ENCODE data around the gene GLG1.
"Not testable (repeated sequence)": the region's sequence is repeated elsewhere in the genome, so short reads cannot be mapped to it uniquely, and the experiment has no call there.

The GLG1 gene

GRCh38 chr16:74562117-74562516 lies 44.8 kb downstream of the GLG1 start:
- TF ChIP-seq JUND (IDR thresholded peaks at IDR 0.05; ENCODE audit: low read depth), result no peak
- DNase-seq (ENCODE audit: low read depth in 1 of 2, low spot score in 1 of 2), result no peak
- in situ Hi-C loops (cut with HindIII; ENCODE audit: low pct_unique_long_range_greater_than_20kb, low sequenced_read_pairs), result no loop called here

GRCh38 chr16:74561626-74562025 lies 45.3 kb downstream of the GLG1 start:
- DNase-seq (ENCODE audit: low read depth in 1 of 2, low spot score in 1 of 2), result no peak
- TF ChIP-seq JUND (IDR thresholded peaks at IDR 0.05; ENCODE audit: low read depth), result no peak
- in situ Hi-C loops (cut with HindIII; ENCODE audit: low pct_unique_long_range_greater_than_20kb, low sequenced_read_pairs), result no loop called here

- DNase-seq (ENCODE audit: low read depth in 1 of 2, low spot score in 1 of 2), result no peak
- in situ Hi-C loops (cut with HindIII; ENCODE audit: low pct_unique_long_range_greater_than_20kb, low sequenced_read_pairs), result no loop called here
- TF ChIP-seq JUND (IDR thresholded peaks at IDR 0.05; ENCODE audit: low read depth), result no peak
Observed at GRCh38 chr16:74560912-74561311, 46.0 kb downstream of the GLG1 start.

GRCh38 chr16:74558873-74559272 lies 48.0 kb downstream of the GLG1 start:
- in situ Hi-C loops (cut with HindIII; ENCODE audit: low pct_unique_long_range_greater_than_20kb, low sequenced_read_pairs), result no loop called here

GRCh38 chr16:74557275-74557674 lies 49.6 kb downstream of the GLG1 start:
- in situ Hi-C loops (cut with HindIII; ENCODE audit: low pct_unique_long_range_greater_than_20kb, low sequenced_read_pairs), result no loop called here
- TF ChIP-seq JUND (IDR thresholded peaks at IDR 0.05; ENCODE audit: low read depth), result no peak
- DNase-seq (ENCODE audit: low read depth in 1 of 2, low spot score in 1 of 2), result no peak

More at GRCh38 chr16:74558873-74559272, 48.0 kb downstream of the GLG1 start:
- no peak for TF ChIP-seq JUND (IDR thresholded peaks at IDR 0.05; ENCODE audit: low read depth)
- no peak for DNase-seq (ENCODE audit: low read depth in 1 of 2, low spot score in 1 of 2)

GRCh38 chr16:74556375-74556922 lies 50.5 kb downstream of the GLG1 start:
- DNase-seq (ENCODE audit: low read depth in 1 of 2, low spot score in 1 of 2), result no peak
- TF ChIP-seq JUND (IDR thresholded peaks at IDR 0.05; ENCODE audit: low read depth), result no peak
- in situ Hi-C loops (cut with HindIII; ENCODE audit: low pct_unique_long_range_greater_than_20kb, low sequenced_read_pairs), result no loop called here

- in situ Hi-C loops (cut with HindIII; ENCODE audit: low pct_unique_long_range_greater_than_20kb, low sequenced_read_pairs); DNase-seq (ENCODE audit: low read depth in 1 of 2, low spot score in 1 of 2): not testable (repeated sequence)
Observed at GRCh38 chr16:74552357-74552756, 54.6 kb downstream of the GLG1 start.

GRCh38 chr16:74550227-74551019 lies 56.5 kb downstream of the GLG1 start:
- in situ Hi-C loops (cut with HindIII; ENCODE audit: low pct_unique_long_range_greater_than_20kb, low sequenced_read_pairs); DNase-seq (ENCODE audit: low read depth in 1 of 2, low spot score in 1 of 2): not testable (repeated sequence)

- in situ Hi-C loops (cut with HindIII; ENCODE audit: low pct_unique_long_range_greater_than_20kb, low sequenced_read_pairs); DNase-seq (ENCODE audit: low read depth in 1 of 2, low spot score in 1 of 2): not testable (repeated sequence)
Observed at GRCh38 chr16:74546112-74546511, 60.8 kb downstream of the GLG1 start.

GRCh38 chr16:74542911-74543578 lies 63.9 kb downstream of the GLG1 start:
- in situ Hi-C loops (cut with HindIII; ENCODE audit: low pct_unique_long_range_greater_than_20kb, low sequenced_read_pairs); DNase-seq (ENCODE audit: low read depth in 1 of 2, low spot score in 1 of 2): not testable (repeated sequence)

GRCh38 chr16:74540663-74541062 lies 66.3 kb downstream of the GLG1 start:
- DNase-seq (ENCODE audit: low read depth in 1 of 2, low spot score in 1 of 2); in situ Hi-C loops (cut with HindIII; ENCODE audit: low pct_unique_long_range_greater_than_20kb, low sequenced_read_pairs): not testable (repeated sequence)

- in situ Hi-C loops (cut with HindIII; ENCODE audit: low pct_unique_long_range_greater_than_20kb, low sequenced_read_pairs); DNase-seq (ENCODE audit: low read depth in 1 of 2, low spot score in 1 of 2): not testable (repeated sequence)
Observed at GRCh38 chr16:74538801-74539200, 68.1 kb downstream of the GLG1 start.

GRCh38 chr16:74537746-74538145 lies 69.2 kb downstream of the GLG1 start:
- in situ Hi-C loops (cut with HindIII; ENCODE audit: low pct_unique_long_range_greater_than_20kb, low sequenced_read_pairs); DNase-seq (ENCODE audit: low read depth in 1 of 2, low spot score in 1 of 2): not testable (repeated sequence)

- in situ Hi-C loops (cut with HindIII; ENCODE audit: low pct_unique_long_range_greater_than_20kb, low sequenced_read_pairs), result not testable (repeated sequence)
Observed at GRCh38 chr16:74534650-74535049, 72.3 kb downstream of the GLG1 start.

More at GRCh38 chr16:74534650-74535049, 72.3 kb downstream of the GLG1 start:
- not testable (repeated sequence) for DNase-seq (ENCODE audit: low read depth in 1 of 2, low spot score in 1 of 2)

Data from T47D (cell line).